Chondrocyte (in vitro differentiated cells): Measurements from ENCODE around the gene TMEM92. TPM values are rescaled to one million over a fixed set of nuclear protein-coding genes. Genes with fewer than 3 reads are reported as not detected.
A peak's percentile ranks its signal among the peaks of the same experiment; 100 is the strongest.

Experiments used
- DNase-seq: peaks from one replicate; pipeline ENCODE4 v3.0.0; 2021; ENCODE audit warnings: mixed read lengths, low spot score
- H3K27ac Mint-ChIP-seq: one replicate; pipeline ENCODE4 v1.8.0; 2021; ENCODE audit warnings: mild to moderate bottlenecking, moderate library complexity, mixed read lengths; ENCODE audit not compliant: unreplicated experiment
- H3K27me3 Mint-ChIP-seq: 2 replicates; pipeline ENCODE4 v1.8.0; 2021; ENCODE audit warnings: low read depth, mixed read lengths
- H3K36me3 Mint-ChIP-seq: 2 replicates; pipeline ENCODE4 v1.8.0; 2021; ENCODE audit warnings: low read depth, mixed read lengths
- H3K4me1 Mint-ChIP-seq: 2 replicates; pipeline ENCODE4 v1.8.0; 2021; ENCODE audit warnings: low read depth, mild to moderate bottlenecking, mixed read lengths
- H3K4me3 Mint-ChIP-seq: one replicate; pipeline ENCODE4 v1.8.0; 2021; ENCODE audit warnings: mild to moderate bottlenecking, moderate library complexity, mixed read lengths; ENCODE audit not compliant: unreplicated experiment
- H3K9me3 Mint-ChIP-seq: 2 replicates; pipeline ENCODE4 v1.8.0; 2021; ENCODE audit warnings: low read depth, mixed read lengths
- CTCF ChIP-seq: fragments of 200-600 bp; sonication (generic); IDR thresholded peaks from 2 replicates; pipeline ENCODE4 v1.5.0; 2021; ENCODE audit warnings: antibody characterized with exemption, mild to moderate bottlenecking, moderate library complexity
- total RNA-seq: library from RNA; stranded (reverse); gene quantifications from 3 replicates; pipeline ENCODE4 v1.2.1, GENCODE V29; 2021

The TMEM92 gene
- total RNA-seq, 1 donor from 2014 or later, result 1.6 TPM

- no peak overlapping the region for H3K27ac Mint-ChIP-seq
- H3K27me3 Mint-ChIP-seq, result no peaks in the 10 kb centered on the region
- H3K9me3 Mint-ChIP-seq, result no peaks in the 10 kb centered on the region
- no peak overlapping the region for H3K4me3 Mint-ChIP-seq
- TF ChIP-seq CTCF, result no peak
- H3K4me1 Mint-ChIP-seq, result peaks cover 15% of the 10 kb centered on the region
- H3K36me3 Mint-ChIP-seq, result no peaks in the 10 kb centered on the region
- peak; percentile 19 for DNase-seq
Observed at GRCh38 chr17:50303596-50303995, 29.3 kb downstream of the TMEM92 start.

- Mint-ChIP-seq H3K9me3 (no peaks in the 10 kb centered on the region), H3K36me3 (no peaks in the 10 kb centered on the region), H3K4me3 (no peak overlapping the region), H3K27ac (peak overlapping the region; percentile 91), H3K4me1 (peaks cover 15% of the 10 kb centered on the region), H3K27me3 (no peaks in the 10 kb centered on the region)
- peak; percentile 57 for DNase-seq
- TF ChIP-seq CTCF, result no peak
Observed at GRCh38 chr17:50304781-50305404, 30.6 kb downstream of the TMEM92 start.

- no peak for TF ChIP-seq CTCF
- H3K4me3 Mint-ChIP-seq, result no peak overlapping the region
- H3K9me3 Mint-ChIP-seq, result no peaks in the 10 kb centered on the region
- no peak overlapping the region for H3K27ac Mint-ChIP-seq
- peaks cover 20% of the 10 kb centered on the region for H3K4me1 Mint-ChIP-seq
- no peaks in the 10 kb centered on the region for H3K36me3 Mint-ChIP-seq
- DNase-seq, result no peak
- H3K27me3 Mint-ChIP-seq, result peaks cover 3% of the 10 kb centered on the region
Observed at GRCh38 chr17:50307654-50308053, 33.4 kb downstream of the TMEM92 start.

GRCh38 chr17:50308666-50309065, 34.4 kb downstream of the TMEM92 start:
- Mint-ChIP-seq H3K4me3 (no peak overlapping the region), H3K36me3 (no peaks in the 10 kb centered on the region), H3K4me1 (peaks cover 20% of the 10 kb centered on the region), H3K27me3 (peaks cover 9% of the 10 kb centered on the region), H3K27ac (no peak overlapping the region), H3K9me3 (no peaks in the 10 kb centered on the region)
- no peak for TF ChIP-seq CTCF
- DNase-seq, result no peak

GRCh38 chr17:50310455-50311111, 36.3 kb downstream of the TMEM92 start:
- no peaks in the 10 kb centered on the region for H3K9me3 Mint-ChIP-seq
- peaks cover 6% of the 10 kb centered on the region for H3K4me1 Mint-ChIP-seq
- no peaks in the 10 kb centered on the region for H3K36me3 Mint-ChIP-seq
- H3K27ac Mint-ChIP-seq, result no peak overlapping the region
- H3K4me3 Mint-ChIP-seq, result no peak overlapping the region
- peaks cover 14% of the 10 kb centered on the region for H3K27me3 Mint-ChIP-seq
- TF ChIP-seq CTCF, result no peak
- DNase-seq, result no peak
